Ramos (cell line): ENCODE data around the gene HECW1.

ENCODE experiments used
- in situ Hi-C: fragments of 300-500 bp; cut with MboI; formaldehyde crosslinking; loops from one replicate; pipeline ENCODE4 v1.14.3; 2022; ENCODE audit warnings: low sequenced_read_pairs; ENCODE audit not compliant: unreplicated experiment

The HECW1 gene

DNA sequence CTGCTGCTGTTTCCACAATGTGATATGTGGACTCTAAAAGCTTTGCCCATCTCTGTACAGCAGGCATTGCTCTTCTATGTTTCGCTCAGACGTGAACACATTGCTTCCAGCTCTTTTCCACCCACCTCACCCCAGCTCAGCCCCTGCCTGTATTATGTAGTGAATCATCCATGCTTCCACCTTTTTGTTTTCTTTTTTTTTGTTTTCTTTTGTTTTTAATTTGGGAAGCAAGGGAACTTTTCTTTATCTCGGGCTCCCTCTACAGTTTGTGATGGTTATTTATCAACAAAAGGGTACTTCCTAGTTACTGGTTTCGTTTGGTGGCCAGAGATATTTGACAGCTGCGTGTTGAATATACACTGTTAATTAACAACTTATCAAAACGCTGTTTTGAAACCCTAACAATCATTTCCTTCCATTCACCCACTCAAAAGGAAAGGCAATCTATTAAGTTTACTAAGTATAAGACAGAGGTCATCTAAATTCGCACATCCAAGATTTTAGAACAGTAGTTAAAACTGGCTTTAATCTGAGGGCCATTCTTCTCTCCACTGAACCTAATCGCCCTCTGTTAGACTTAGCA, 342.6 kb downstream of the HECW1 start:
- in situ Hi-C loops: no loop called here

DNA sequence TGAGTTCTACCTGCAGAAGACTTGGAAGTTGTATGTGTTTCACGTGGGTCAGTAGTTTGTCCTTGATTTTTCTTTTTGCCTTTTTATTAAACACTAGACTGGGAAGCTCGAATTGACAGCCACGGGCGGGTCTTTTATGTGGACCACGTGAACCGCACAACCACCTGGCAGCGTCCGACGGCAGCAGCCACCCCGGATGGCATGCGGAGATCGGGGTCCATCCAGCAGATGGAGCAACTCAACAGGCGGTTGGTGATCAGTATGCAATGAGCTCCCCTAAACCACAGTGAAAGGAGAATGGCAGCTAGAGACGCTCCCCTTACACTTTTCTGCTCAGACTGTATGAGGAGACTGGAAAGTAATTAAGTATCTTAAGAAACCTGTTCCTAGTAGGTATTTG, 343.8 kb downstream of the HECW1 start:
- in situ Hi-C loops: no loop called here

DNA sequence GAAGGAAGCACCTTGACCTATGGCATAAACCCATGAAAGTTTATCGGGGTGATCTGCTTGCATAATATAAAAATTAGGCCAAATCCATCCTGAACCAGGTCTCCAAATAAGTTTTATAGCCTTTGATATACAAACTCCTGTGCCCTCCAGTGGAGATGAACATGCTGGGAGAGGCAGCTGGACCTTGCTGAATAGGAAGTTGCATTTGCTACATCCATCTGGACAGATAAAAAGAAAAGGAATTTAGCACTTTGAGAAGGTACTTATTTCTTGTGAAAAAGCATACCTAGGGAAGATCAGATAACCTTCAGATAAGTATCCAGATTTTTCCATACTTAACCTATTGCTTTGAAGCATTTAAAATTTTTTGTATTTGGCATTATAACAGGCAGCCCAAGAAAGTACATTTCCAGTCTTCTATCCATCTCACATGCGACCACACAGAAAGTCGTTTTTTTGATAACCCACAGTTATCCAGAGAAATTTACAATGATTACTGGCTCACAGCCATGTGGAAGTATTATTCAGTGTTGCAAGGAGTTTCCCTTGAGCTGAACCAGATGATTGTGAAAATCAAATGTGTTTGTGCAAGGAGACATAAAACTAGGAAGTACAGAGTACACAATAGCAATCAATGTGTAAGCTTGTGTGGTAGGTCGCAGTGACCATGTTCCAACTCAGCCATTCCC, 346.0 kb downstream of the HECW1 start:
- in situ Hi-C loops: no loop called here

DNA sequence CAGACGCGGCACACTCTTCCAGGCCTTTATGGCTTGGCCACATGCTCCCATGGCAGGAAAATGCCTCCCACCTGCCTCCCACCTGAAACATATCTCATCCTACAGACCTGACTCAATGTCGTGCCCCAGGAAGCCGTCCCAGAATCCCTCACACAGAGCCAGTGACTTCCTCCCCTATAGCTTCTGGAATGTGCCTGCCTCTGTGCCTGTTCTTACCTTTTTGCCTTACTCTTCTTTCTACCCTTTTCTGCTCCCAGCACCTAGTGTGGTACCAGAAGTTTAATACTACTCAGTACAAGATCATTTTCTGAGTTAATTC, 346.5 kb downstream of the HECW1 start:
- in situ Hi-C loops: no loop called here

DNA sequence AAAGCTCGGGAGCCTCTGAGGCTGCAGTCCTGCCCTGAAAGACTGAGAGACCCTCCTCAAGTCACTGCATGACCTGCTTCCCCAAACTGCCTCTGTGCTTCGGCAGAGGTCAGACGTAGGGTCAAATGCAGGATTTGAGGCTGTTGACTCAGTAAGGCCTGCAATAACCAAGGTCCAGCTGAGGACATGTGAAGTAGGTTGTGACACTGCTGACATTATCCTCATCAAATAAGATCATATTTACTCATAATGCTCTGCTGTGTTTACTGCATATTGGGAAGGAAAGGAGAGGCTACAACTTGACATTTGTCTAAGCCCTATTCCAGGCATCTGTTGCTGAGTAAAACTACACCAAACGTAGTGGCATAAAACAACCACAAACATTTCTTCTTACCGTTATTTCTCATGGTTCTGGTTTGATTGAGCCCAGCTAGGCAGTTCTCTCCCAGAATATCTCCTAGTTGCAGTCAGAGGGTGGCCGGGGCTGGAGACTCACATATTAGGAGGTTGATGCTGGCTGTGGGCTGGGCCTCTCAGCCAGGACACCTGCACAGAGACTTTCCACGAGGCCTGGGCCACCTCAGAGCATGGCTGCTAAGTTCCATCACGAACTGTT, 348.4 kb downstream of the HECW1 start:
- in situ Hi-C loops: no loop called here

DNA sequence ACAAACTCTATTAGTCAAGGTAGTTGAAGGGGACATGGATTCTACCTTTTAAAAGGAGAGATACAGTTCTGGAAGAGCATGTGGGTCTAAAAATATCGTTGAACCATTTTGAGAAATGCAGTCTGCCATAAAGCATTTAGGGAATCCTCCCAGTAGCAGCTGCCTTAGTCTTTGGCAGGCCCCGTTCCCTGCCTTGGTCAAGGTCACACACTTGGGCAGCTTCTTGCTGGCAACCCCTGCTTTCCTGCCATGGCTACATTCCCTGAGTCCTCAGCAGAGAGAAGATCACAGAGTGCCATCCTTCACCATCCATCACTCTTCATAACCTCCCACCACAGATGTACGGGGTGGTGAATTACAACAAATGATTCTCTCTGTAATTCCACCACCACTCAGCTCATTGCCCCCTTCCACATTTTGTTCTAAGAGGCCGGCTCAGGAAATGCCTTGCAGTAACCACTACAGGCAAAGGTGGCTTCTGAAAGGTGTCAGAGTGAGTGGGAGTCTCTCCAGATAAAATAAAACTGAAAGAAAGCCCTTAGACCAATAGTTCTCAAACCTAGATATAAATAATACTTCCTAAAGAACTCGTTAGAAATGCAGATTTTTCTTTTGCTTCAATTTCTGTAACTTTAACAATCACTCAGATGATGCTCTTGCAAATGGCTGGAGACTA, 349.0 kb downstream of the HECW1 start:
- in situ Hi-C loops: no loop called here

DNA sequence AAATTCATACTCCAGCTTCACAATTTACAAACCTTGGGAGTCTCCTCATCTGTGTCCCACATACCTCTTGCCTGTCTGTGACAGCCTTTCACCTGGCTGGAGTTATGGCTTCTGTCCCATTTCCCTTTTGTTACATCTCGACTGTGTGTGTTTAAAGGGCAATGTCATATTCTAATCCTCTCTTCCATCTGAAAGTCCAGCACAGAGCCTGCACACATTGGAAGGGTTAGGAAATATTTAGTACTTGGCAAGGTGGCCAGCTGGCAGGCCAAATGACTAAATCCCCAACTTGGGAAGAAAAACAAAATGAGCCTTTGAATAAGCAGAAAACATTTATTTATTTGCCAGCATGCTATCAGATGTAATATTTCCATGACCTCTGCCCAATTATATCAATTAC, 350.4 kb downstream of the HECW1 start:
- in situ Hi-C loops: no loop called here

DNA sequence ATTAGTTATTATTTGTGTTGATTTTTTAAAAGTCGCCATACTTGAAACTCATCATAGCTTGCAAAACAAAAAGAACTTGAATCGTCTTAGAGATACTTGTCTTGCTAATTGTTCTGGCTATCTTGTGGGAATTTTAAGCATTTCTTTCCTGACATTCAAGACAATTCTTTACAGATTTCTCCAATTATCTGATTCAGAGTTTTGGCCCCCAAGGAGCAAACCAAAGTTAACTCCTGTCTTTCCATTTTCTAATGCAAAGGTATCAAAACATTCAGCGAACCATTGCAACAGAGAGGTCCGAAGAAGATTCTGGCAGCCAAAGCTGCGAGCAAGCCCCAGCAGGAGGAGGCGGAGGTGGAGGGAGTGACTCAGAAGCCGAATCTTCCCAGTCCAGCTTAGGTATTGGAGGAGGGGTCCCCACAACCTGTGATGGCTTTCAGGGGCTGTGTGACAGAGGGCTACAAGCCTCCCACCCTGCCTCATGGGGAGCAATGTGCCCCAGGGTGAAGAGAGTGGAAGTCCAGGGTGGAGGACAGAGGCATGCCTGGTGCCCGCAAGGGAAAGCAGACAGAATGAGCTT, 351.0 kb downstream of the HECW1 start:
- in situ Hi-C loops: no loop called here

DNA sequence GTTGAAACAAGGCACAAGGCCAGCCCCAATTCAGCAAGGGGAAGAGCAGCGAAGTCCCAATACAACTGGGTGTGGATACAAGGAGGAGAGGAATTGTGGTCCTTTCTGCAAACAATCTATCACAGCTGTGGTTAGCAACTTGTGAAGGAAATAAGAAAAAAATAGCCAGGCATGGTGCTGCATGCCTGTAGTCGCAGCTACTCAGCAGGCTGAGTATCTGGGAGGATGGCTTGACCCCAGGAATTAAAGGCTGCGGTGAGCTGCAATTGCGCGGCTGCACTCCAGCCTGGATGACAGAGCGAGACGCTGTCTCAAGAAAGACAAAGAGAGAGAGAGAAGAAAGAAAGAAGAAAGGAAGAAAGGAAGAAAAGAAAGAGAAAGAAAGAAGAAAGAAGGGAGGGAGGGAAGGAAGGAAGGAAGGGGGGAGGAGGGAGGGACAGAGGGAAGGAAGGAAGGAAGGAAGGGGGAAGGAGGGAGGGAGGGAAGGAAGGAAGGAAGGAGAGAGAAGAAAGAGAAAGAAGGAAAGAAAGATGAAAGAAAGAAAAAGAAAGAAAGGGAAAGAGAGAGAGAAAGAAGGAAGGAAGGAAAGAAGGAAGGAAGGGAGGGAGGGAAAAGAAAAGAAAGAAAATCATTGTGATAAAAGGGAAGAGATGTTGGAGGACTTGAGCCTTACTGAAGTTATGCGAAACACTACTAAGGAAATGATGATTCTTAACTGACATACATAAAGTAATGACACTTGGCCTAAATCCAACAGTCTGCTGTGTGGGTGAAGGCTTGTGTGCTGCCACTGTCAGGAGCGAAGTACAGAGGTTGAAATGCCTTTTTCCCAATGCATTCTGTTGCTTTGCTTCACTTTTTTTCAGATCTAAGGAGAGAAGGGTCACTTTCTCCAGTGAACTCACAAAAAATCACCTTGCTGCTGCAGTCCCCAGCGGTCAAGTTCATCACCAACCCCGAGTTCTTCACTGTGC, 353.4 kb downstream of the HECW1 start:
- in situ Hi-C loops: no loop called here

DNA sequence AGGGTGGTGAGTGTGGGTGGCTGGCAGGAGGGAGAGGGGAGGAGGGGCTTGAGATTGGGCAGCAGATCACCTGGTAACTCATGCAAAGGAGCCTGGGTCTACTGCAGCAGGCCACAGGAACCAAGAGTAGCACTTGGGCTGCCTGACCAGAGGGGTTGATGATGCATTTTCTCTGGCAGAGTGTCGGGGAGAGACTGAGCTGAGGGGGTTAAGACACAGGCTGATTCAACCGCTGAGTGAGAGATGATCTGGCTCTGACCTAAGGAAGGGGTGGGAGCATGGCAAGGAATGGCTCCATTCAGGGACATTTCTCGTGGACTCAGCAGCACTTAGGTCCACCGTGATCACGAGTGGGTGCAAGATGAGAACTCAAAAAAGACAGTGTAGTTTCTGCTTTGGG, 355.0 kb downstream of the HECW1 start:
- in situ Hi-C loops: no loop called here

DNA sequence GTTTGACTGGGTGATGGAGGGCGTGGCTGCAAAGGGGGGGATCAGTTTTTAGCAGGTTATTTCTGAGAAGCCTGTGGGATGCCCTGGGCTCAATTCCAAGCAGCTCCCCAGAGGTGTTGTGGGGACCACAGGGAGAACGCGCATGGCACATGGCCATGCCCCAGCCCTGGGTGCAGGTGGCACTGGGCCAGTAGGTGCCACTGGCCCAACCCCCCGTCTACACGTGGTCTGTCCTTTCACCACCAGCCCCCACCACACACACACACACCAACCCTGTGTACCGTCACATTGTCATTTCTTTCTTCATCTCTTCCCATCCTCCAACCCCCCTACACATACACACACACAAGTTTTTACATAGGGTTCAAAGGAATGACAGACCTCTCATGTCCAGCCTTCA, 355.4 kb downstream of the HECW1 start:
- in situ Hi-C loops: no loop called here

DNA sequence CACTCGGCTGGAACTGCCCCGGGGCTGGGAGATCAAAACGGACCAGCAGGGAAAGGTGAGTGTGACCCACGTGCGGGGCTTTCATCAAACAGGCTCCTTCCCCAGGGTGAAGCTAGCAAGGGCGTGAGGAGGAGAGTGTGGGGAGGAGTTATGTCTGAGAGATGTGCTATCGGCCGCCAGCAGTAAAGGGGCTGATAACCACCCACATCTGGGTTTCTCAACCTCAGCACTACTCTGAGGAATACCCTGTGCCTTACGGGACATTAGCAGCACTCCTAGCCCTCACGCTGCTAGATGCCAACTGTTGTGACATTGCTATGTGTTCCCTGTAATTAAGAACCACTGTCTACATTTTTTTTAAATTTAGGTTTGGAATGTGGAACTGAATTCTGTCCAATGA, 356.6 kb downstream of the HECW1 start:
- in situ Hi-C loops: no loop called here

DNA sequence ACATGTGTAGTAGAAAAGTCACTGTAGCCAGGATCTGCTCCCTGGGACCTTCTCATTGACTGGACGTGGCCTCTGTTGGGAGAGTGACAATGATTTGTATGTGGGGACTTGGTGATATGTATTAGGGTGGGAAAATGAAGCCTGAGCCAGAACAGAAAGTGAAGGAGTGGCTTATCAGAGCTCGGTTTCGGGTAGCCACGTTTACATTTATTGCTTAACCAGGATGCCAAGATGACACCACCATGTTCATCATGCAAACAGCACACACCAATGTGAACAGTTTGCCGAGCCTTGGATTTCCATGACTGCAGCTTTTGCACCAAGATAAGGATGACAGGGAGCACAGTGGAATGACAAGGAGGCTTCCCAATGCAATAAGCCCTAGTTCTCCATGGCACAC, 357.7 kb downstream of the HECW1 start:
- in situ Hi-C loops: no loop called here

DNA sequence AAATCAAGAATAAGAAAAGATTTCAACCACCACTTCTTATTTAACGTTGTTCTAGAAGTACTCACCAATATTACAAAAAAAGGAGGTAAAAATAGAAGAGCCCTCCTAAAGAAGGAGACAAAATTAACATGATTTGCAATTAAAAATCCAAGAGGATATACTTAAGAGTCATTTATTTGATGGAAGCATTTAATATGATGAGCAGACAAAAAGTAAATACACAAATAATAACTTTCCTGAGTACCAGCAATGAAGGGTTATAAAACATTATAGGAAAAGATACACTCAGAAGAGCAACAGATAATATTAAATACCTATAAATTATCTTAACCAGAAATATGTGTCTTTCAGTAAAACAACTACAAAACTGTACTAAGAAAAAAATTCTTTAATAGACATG, 363.5 kb downstream of the HECW1 start:
- in situ Hi-C loops: no loop called here

DNA sequence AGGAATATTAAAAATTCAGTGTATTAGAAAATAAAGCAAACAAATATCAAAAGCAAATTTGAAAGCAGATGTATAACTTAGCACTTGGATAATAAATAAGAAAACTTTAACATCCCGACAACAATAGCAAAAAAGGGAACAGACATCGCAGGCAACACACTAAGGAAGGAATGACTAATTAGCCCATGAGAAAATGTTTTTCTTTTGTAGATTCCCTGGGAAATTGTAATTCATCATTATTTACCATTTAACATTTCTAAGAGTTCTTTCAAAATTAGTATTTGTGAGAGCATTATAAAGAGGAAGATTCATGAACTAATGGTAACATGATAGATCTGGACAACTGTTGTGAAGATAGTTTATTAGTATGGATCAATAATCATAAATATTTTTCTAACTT, 364.4 kb downstream of the HECW1 start:
- in situ Hi-C loops: no loop called here

DNA sequence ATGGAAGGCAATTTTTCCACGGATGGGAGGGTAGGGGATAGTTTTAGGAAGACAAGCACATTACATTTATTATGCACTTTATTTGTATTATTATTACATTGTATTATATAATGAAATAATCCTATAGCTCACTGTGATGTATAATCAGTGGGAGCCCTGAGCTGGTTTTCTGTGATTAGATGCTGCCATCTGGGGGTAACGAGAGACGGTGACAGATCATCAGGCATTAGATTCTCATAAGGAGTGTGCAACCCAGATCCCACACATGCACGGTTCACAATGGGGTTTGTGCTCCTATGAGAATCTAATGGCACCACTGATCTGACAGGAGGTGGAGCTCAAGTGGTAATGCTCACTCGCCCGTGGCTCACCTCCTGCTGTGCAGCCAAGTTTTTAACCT, 366.6 kb downstream of the HECW1 start:
- in situ Hi-C loops: no loop called here

DNA sequence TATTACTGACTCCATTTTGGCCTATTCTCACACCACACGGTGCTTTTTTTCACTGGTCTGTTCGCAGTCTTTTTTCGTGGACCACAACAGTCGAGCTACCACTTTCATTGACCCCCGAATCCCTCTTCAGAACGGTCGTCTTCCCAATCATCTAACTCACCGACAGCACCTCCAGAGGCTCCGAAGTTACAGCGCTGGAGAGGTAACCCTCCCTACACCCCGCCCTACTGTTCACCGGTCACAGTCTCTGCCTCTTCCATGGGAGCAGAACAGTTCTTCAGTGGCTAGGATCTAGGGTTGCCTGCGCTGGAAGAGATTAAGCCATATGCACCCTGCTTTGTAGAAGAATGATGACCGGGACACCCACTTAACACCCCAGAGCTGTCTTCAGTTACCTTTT, 367.1 kb downstream of the HECW1 start:
- in situ Hi-C loops: no loop called here

DNA sequence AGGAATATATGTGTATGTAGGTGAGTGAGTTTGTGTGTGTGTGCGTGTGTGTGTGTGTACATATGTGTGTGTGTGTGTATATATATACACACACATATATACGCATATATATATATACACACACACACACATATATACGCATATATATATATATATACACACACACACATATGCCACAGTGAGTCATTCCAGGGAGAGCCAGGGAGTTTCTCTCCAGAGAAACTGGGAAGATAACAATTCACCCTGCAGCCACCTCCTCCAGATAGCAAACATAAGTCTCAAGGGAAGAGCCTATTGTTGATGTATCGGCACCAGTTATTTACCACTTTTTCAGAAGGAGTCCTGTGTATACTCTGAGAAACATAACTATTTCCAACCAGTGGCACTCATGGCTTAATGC, 368.1 kb downstream of the HECW1 start:
- in situ Hi-C loops: no loop called here

DNA sequence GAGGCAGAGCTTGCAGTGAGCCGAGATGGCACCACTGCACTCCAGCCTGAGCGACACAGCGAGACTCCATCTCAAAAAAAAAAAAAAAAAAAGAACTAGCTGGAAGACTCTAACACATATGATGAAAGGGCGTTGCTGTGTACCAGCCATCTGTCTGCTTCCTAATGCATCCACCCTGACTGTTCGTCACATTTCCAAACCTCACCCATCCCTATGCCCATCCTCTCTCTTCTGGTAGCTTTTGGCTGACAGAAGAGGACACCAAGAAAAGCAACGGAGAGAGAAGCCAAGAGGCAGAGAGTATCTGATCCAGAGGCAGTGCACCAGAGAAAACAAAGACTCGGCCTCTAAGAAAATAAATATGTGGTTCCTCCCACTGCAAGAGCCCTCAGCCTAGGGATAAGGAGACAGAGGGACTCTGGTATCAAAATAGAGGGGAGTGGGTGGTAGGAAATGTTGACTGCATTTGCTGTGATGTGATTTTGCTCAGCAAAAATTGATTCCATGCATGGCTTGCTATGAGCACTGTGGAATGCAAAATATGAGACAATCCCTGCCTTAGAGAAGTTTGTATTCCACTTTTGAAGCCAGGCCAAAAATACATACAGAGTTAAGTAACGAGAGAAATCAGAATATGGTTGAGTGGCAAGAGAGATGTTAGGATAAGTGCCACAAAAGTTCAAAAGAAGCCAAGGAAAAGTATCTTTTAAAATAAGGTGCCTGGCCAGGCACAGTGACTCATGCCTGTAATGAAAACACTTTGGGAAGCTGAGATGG, 369.6 kb downstream of the HECW1 start:
- in situ Hi-C loops: no loop called here
